HG03439 (cell line): Measurements from ENCODE around the gene DENND2A.
"Not testable (repeated sequence)": the region's sequence is repeated elsewhere in the genome, so short reads cannot be mapped to it uniquely, and the experiment has no call there.

Source experiments
- ATAC-seq: cut with Tn5 transposase; IDR thresholded peaks from one replicate; pipeline ENCODE4 v1.9.1; 2021; ENCODE audit warnings: mild to moderate bottlenecking, moderate library complexity; ENCODE audit not compliant: unreplicated experiment

Gene DENND2A

GRCh38 chr7:140552240-140552679, 88.4 kb downstream of the DENND2A start:
- no peak for ATAC-seq

- no peak for ATAC-seq
Observed at GRCh38 chr7:140551355-140552239, 89.0 kb downstream of the DENND2A start.

GRCh38 chr7:140546947-140547346, 93.7 kb downstream of the DENND2A start:
- ATAC-seq = no peak

GRCh38 chr7:140544388-140544826, 96.2 kb downstream of the DENND2A start:
- no peak for ATAC-seq

GRCh38 chr7:140542228-140542603, 98.4 kb downstream of the DENND2A start:
- ATAC-seq = no peak

GRCh38 chr7:140541513-140542227, 98.9 kb downstream of the DENND2A start:
- ATAC-seq = no peak

GRCh38 chr7:140541176-140541512, 99.5 kb downstream of the DENND2A start:
- no peak for ATAC-seq

DNA sequence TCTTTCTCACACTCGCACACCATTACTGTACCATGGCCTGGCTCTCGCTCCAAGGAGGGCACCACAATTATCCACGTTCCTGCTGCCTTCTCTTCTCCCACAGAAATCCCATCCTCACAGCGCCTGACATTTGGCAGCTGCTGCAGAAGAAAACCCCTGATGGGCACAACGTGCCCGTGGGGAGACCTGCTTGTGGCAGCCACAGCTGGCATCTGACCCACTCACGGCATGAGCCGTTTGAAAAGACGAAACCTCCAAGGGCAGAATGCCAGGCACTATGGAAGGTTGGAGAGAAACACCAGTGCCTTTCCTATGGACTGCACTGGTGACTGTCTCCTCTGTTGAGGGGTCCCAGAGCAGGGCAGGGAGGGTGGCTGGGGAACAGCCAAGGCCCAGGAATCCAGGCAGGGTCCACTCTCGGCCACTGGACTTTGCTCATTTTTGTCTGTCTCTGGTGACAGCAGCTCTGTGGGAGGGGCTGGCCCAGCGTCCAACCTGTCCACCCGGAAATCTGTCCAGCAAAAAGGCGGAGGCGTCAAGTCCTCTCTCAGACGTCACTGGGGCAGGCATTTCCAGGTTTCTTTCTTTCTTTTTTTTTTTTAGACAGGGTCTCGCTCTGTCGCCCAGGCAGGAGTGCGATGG, 100.4 kb downstream of the DENND2A start:
- ATAC-seq = no peak

- no peak for ATAC-seq
Observed at GRCh38 chr7:140539461-140539860, 101.2 kb downstream of the DENND2A start.

DNA sequence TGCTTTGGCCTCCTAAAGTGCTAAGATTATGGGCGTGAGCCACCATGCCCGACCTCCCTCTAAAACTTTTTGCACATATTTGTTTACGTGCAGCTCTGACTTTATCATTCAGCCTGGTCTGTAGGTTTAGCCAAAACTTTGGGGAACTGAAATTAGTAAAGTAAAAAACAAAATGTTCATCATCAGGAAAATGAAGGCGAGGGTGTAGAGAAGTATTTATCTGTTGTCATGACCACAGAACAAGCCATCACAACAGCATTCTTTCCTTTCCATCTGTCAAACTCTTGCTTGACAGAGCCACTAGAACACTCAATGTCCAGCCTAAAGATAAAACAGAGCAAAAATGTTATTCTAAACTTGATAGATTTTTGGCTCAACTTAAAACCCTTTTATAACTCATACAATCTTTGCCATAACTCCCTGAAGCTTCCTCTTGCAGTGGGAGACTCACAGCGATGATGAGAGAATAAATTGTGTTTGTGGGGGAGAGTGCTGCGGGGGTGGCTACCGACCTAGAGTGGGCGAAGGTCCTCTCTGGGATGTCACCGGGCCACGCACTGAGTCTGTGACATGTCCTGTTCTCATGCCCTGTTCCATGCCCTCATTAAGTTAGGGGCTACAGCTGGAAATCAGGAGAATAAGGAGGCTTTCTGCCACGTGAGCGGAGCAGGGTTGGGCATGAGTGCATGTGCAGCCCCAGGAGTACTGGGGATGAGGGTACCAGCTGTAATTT, 102.7 kb downstream of the DENND2A start:
- ATAC-seq = no peak

DNA sequence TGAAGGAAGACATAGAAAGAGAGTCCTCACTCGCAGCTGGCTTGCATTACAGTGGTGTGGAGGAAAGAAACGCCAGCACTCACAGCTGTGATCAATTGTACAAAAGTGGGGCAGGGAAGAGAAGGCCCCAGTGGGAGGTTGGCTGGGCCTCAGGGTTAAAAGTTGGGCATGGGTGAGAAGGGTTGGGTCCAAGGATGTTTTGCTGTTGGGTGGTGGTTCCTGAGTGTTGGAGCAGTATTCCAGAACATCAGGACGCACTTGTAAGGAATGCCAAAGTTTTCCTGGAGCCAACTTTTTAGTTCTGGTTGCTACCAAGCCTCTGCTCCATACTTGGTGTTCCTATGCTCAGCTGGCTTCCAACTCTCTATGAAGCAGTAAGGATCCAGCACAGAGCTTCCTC, 105.9 kb downstream of the DENND2A start:
- ATAC-seq = no peak

DNA sequence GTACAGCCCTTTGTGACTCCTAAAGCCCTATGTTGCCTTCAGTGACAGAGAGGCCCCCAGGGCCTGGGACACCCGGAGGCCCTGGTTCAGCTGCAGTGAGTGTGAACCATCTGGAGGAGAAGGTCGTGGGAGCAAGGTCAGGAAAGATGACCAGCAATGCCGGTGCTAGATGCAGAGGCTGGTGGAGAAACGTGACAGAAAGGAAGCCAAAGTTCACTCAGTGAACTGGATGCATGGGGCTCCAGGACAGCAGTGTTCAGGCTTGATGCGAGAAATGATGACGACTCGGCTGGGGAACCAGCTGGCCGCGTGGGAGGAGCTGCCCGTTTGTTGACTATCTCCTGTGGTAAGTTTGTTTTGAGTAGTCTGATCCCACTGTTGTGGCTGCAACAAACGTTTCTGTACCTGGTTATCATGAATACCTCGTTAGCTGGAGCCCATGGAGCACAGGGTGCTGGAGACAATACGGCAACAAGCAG, 107.2 kb downstream of the DENND2A start:
- no peak for ATAC-seq

DNA sequence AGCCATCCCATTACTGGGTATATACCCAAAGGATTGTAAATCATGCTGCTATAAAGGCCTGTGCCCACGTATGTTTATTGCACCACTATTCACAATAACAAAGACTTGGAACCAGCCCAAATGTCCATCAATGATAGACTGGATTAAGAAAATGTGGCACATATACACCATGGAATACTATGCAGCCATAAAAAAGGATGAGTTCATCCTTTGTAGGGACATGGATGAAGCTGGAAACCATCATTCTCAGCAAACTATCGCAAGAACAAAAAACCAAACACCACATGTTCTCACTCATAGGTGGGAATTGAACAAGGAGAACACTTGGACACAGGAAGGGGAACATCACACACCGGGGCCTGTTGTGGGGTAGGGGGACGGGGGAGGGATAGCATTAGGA, 111.2 kb downstream of the DENND2A start:
- ATAC-seq = not testable (repeated sequence)

DNA sequence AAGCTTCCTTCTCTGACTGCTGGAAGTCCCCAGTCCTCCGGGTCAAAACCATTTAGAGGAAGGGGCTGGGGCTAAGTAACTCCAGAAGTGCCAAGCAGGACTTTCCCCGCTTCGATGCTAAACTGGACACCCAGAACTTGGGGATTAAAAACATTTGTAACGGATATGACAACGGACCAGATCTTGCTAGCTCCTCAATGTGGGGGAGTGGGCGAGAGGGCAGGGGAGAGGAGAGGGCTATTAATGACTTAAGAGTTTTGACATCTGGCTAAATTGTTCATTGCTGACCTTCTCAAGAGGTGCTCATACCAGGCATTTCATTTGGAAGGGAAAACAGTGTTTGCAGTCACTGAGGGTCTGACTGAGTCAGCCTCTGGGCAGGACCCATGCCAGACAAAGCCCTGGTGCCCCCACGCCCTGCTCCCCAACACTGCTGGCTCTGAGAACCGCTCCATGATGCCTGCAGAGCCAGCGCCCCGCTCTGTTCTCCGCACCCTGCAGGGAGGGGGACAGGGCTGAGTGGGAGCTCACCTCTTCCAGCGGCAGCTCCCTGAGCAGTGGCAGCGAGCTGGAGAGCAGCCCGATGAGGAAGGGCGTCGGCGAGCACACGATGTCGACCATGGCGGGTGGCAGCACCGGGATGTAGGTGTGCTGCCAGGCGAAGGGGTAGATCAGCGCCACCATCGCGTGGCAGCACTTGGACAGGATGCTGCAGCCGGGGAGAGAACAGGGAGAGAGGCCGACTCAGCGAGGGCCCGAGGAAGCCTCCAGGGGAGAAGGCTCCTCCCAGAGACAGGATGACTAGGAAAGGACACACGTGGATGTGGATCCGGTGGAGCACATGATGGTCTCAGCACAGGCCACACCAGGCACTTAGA, 113.6 kb downstream of the DENND2A start:
- ATAC-seq = no peak

- no peak for ATAC-seq
Observed at GRCh38 chr7:140526214-140526613, 114.4 kb downstream of the DENND2A start.

DNA sequence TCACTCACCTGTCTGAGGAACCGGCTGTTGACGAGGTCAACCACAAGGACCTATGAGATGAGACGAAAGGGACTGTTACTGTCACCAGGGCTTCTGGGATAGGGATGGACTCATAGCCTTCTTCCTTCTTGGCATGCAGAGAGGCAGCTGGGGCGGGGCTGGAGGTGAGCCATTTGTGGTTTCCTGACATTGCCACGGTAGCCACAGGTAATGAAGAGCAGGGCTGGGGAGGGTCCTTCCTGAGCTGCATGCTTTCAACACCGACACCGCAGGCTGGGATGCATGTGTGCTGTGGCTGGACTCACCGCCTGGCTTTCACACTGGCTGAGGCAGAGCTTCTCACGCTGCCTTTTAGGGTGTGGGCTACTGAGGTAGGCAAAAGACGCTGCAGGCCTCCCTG, 114.9 kb downstream of the DENND2A start:
- ATAC-seq = no peak

DNA sequence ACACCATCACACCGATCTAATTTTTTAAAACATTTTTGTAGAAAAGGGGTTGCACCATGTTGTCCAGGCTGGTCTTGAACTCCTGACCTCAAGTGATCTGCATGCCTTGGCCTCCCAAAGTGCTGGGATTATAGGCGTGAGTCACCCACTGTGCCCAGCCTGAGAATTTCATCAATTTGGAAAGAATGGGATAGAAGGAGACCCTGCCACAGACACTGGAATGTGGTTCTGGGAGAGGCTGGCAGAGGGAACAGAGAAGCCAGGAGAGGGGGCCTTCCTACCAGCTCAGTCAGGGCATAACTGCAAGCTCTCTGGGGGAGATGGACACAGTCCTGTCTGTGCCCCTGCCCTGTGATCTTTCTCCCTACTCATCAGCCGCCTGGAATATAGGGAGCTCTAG, 119.2 kb downstream of the DENND2A start:
- no peak for ATAC-seq

GRCh38 chr7:140519007-140519399, 121.6 kb downstream of the DENND2A start:
- ATAC-seq = no peak

DNA sequence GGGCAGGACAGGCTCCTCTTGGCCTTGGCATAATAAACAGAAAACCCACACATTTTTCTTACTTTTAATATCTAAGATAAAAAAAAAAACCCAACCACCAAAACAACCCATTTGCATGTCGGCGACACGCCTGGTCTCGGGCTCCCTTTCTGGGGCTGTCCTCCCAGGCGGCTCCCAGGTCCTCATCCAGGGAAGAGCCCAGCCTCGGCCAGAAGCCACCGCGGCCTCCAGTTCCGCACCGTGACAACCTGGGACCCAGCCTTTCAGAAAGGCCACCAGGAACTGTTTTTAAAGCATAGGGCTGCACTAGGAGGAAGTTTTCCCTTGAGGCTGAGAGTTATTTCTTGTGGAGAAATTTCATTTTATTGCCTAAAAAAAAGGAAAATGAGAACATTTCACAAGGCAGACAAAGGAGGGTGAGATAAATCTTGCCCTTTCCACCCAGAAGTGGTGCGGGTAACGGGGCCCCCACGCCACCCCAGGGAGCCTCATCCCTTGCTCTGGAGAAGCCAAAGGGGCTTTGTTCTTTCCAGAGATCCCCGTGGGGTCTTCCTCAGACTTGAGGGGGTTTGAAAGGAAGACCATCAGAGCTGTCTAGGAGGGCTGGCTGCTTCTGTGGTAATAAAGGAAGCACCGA, 122.1 kb downstream of the DENND2A start:
- ATAC-seq = no peak
